Heart left ventricle (tissue), 13 donors: Measurements from ENCODE around the gene CDH24.

Experiments used
- POLR2A ChIP-seq, 2 donors: fragments of 450-650 bp; IDR thresholded peaks; one replicate each; pipeline ENCODE4 v1.6.1; 2017; ENCODE audit warnings: antibody characterized with exemption in 2 of 2, mild to moderate bottlenecking in 2 of 2, moderate library complexity in 2 of 2
- TF ChIP-seq, protein P1 (sequence below), 12 donors: fragments of 200-600 bp; sonication (generic) in 4 of 12; IDR thresholded peaks; one replicate each; pipeline versions ENCODE4 v1.5.0 to v1.8.0; 2018 to 2022; ENCODE audit warnings: antibody characterized with exemption in 12 of 12, mild to moderate bottlenecking in 5 of 12
- donor health status: ischemic (EF 13 %, LVEDD 7.1; RV severe dilation, severe dysfunction).
- donor health status: DM: no; HTN: yes; CAD: no.
- donor health status: DM: no; HTN: no; CAD: no.
- donor health status: ischemic (EF 25% LVEDD 6.9; RV normal size, moderate dysfunction).
- donor health status: ischemic (EF 25% LVEDD 5.7; RV mildly dilated, moderate dysfunction).
- donor health status: ischemic (EF 35%, LVEDD 5.7; RV mildly dilated, moderate dysfunction).
- donor health status: nonischemic (EF 11% LVEDD 7.7; RV severe dilation, severe dysfunction).
- donor health status: DM: yes; HTN: yes; CAD: no.
- donor health status: PGD.
- donor health status: ischemic (EF 29% LVEDD 5.4; RV normal size, mild dysfunction).
- donor health status: nonischemic (EF 23%, LVEDD 6.1; RV moderate dilation, normal function).

- TF ChIP-seq POLR2A (IDR thresholded peaks at IDR 0.05), result no peak
- TF ChIP-seq, protein P1, sequence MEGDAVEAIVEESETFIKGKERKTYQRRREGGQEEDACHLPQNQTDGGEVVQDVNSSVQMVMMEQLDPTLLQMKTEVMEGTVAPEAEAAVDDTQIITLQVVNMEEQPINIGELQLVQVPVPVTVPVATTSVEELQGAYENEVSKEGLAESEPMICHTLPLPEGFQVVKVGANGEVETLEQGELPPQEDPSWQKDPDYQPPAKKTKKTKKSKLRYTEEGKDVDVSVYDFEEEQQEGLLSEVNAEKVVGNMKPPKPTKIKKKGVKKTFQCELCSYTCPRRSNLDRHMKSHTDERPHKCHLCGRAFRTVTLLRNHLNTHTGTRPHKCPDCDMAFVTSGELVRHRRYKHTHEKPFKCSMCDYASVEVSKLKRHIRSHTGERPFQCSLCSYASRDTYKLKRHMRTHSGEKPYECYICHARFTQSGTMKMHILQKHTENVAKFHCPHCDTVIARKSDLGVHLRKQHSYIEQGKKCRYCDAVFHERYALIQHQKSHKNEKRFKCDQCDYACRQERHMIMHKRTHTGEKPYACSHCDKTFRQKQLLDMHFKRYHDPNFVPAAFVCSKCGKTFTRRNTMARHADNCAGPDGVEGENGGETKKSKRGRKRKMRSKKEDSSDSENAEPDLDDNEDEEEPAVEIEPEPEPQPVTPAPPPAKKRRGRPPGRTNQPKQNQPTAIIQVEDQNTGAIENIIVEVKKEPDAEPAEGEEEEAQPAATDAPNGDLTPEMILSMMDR (IDR thresholded peaks at IDR 0.05), result no peak
Observed at GRCh38 chr14:23071921-23072539, 14.7 kb upstream of the CDH24 start.
